ENCODE measurements around the gene MIDN.

GRCh38 chr19:1216756-1217155, 31.6 kb upstream of the MIDN start:
- TF ChIP-seq CTCF (IDR thresholded peaks at IDR 0.05) (no peak), POLR2A (IDR thresholded peaks at IDR 0.05; ENCODE audit: low read depth) (no peak), EP300 (IDR thresholded peaks at IDR 0.05) (no peak), POLR2AphosphoS5 (IDR thresholded peaks at IDR 0.05) (no peak)
